NT2/D1 (cell line): Measurements from ENCODE around the gene AVEN.

Source experiments
- YY1 ChIP-seq: IDR thresholded peaks from 2 replicates; pipeline ENCODE4 v1.6.1; 2011; ENCODE audit not compliant: insufficient read length, insufficient read depth
- ZNF274 ChIP-seq: IDR thresholded peaks from 2 replicates; pipeline ENCODE4 v1.6.1; 2011; ENCODE audit warnings: mild to moderate bottlenecking, low read depth, low read length

DNA sequence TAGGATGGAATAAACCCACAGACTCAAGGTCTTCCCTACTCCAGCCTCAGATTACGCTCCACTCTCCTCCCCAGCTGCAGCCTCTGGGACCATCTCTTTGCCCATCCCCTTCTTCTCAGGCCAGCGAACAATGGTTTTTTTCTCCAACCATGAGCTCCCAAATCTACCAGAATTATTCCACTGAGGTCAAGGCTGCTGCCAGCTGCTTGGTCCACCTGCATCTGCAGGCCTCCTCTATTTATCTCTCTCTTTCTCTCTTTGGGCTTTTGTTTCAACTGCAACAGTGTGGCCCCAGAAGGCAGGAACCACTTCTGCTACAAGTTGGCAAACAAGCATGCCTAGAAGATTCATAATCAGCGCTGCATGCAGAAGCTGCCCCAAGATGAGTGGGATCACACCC lies 51.6 kb downstream of the AVEN start:
- TF ChIP-seq ZNF274 (no peak), YY1 (no peak)
